Lung (tissue), 12 donors: ENCODE measurements around the gene CKB. TPM values are rescaled to one million over a fixed set of nuclear protein-coding genes. Genes with fewer than 3 reads are reported as not detected.

ENCODE experiments used
- ATAC-seq: fragments of 200-7000 bp; cut with Tn5 transposase; one replicate; pipeline ENCODE4 v1.9.1; 2020; ENCODE audit warnings: moderate number of reproducible peaks; ENCODE audit not compliant: insufficient read depth, low FRiP score
- DNase-seq, 3 donors: peaks; one replicate each; pipeline ENCODE4 v3.0.0-alpha.2; 2013 to 2017
- H3K27ac ChIP-seq, 2 donors: one replicate each; pipeline ENCODE4 v1.5.1; 2013; ENCODE audit warnings: mild to moderate bottlenecking in 2 of 2, moderate library complexity in 2 of 2, control low read depth in 1 of 2, inconsistent platforms in 1 of 2, low read depth in 1 of 2, low read length in 1 of 2
- H3K27me3 ChIP-seq, 3 donors: one replicate each; pipeline ENCODE4 v1.5.1; 2013; ENCODE audit warnings: low read length in 2 of 3; ENCODE audit not compliant: control insufficient read depth in 3 of 3, insufficient read depth in 3 of 3
- H3K36me3 ChIP-seq, 4 donors: one replicate each; pipeline ENCODE4 v1.5.1; 2013; ENCODE audit warnings: low read length in 4 of 4, mild to moderate bottlenecking in 1 of 4, moderate library complexity in 1 of 4; ENCODE audit not compliant: control insufficient read depth in 4 of 4, insufficient read depth in 4 of 4
- H3K4me1 ChIP-seq, 5 donors: one replicate each; pipeline ENCODE4 v1.5.1; 2013; ENCODE audit warnings: low read length in 5 of 5, mild to moderate bottlenecking in 2 of 5, moderate library complexity in 1 of 5; ENCODE audit not compliant: control insufficient read depth in 5 of 5, insufficient read depth in 5 of 5
- H3K4me3 ChIP-seq: one replicate; pipeline ENCODE4 v1.5.1; 2013; ENCODE audit warnings: mild to moderate bottlenecking, control low read depth, moderate library complexity
- H3K9ac ChIP-seq, 2 donors: one replicate each; pipeline ENCODE4 v1.5.1; 2013; ENCODE audit warnings: low read length in 2 of 2, control low read depth in 1 of 2; ENCODE audit not compliant: insufficient read depth in 1 of 2
- H3K9me3 ChIP-seq, 4 donors: one replicate each; pipeline ENCODE4 v1.5.1; 2013; ENCODE audit warnings: low read length in 3 of 4, mild to moderate bottlenecking in 1 of 4, moderate library complexity in 1 of 4; ENCODE audit not compliant: control insufficient read depth in 4 of 4, insufficient read depth in 3 of 4
- whole genome bisulfite sequencing, 2 donors: extraction: QIAGEN DNeasy Blood & Tissue Kit; methylation state at CpG; one replicate each; pipeline ENCODE4 v1.1.7; 2013; 5-methylcytosine and 5-hydroxymethylcytosine counted together
- polyA plus RNA-seq, 2 donors: library from polyadenylated mRNA; stranded (reverse); fragments of 200-250 nt; gene quantifications; one replicate each; pipeline ENCODE4 v1.2.1, GENCODE V29; 2013
- total RNA-seq, 2 donors: library from RNA; depleted of rRNA in 1 of 2; stranded (reverse); fragments of >200 nt in 1 of 2; gene quantifications; one replicate each; pipeline ENCODE4 v1.2.1, GENCODE V29; 2014 to 2021
- TF ChIP-seq, protein P1 (sequence below): IDR thresholded peaks from 2 replicates; pipeline ENCODE4 v1.5.1; 2012; ENCODE audit warnings: mild to moderate bottlenecking; ENCODE audit errors: control extremely low read depth, extremely low read depth
- donor health status: control.
- donor health status: control.
- donor health status: Bipolar disorder and iron deficiency.
- donor health status: healthy.
- donor health status: DM: yes; HTN: yes; CAD: no.

Gene CKB
- total and polyA plus RNA-seq, 4 donors, result 111 to 356 (median 277) TPM

DNA sequence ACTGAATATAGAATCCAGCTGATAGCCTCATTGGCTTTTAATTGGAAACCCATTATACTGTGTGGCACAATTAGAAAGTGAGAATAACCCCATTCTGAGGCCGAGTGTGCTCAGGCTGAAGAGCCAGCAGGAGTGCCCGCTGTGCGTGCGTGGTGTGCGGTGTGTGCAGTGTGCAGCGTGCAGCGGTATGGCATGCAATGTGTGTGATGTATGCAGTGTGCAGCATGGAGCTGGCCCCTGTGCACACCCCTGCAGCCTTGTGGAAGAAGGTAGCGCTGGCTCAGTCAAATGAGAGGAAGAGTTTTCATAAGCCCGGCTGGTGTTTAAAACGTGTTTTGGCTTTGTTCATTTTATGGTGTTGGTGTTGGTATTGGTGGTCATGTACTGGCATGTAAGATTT, 22.9 kb downstream of the CKB start:
- ATAC-seq (no peak), DNase-seq (no peak)
- Histone ChIP-seq H3K4me3 (no peak overlapping the region), H3K27me3 (no peaks in the 10 kb centered on the region), H3K36me3 (peaks cover 11 to 53% (median 39%) of the 10 kb centered on the region in 4 donors), H3K9ac (no peak overlapping the region), H3K4me1 (peaks cover 0 to 4% (median 0%) of the 10 kb centered on the region in 5 donors), H3K27ac (no peak overlapping the region), H3K9me3 (no peaks in the 10 kb centered on the region)
- 75 to 79% methylated on average over 10 of the region's 10 CpGs for WGBS, 2 donors
- TF ChIP-seq, protein P1, sequence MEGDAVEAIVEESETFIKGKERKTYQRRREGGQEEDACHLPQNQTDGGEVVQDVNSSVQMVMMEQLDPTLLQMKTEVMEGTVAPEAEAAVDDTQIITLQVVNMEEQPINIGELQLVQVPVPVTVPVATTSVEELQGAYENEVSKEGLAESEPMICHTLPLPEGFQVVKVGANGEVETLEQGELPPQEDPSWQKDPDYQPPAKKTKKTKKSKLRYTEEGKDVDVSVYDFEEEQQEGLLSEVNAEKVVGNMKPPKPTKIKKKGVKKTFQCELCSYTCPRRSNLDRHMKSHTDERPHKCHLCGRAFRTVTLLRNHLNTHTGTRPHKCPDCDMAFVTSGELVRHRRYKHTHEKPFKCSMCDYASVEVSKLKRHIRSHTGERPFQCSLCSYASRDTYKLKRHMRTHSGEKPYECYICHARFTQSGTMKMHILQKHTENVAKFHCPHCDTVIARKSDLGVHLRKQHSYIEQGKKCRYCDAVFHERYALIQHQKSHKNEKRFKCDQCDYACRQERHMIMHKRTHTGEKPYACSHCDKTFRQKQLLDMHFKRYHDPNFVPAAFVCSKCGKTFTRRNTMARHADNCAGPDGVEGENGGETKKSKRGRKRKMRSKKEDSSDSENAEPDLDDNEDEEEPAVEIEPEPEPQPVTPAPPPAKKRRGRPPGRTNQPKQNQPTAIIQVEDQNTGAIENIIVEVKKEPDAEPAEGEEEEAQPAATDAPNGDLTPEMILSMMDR, result no peak

DNA sequence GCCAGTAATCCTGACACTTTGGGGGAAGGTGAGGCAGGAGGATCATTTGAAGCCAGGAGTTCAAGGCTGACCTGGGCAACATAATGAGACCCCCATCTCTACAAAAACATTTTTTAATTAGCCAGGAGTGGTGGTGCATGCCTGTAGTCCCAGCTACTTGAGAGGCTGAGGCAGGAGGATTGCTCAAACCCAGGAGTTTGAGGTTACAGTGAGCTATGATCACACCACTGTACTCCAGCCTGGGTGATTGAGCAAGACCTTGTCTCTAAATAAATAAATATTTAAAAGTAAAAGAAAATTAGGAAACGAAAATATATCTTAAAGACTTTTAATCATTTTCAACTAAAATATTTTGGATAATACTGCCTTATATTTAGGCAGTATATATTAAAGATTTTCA, 25.9 kb downstream of the CKB start:
- DNase-seq (no peak), ATAC-seq (no peak)
- Histone ChIP-seq H3K27me3 (no peaks in the 10 kb centered on the region), H3K4me1 (peaks cover 0 to 4% (median 0%) of the 10 kb centered on the region in 5 donors), H3K36me3 (peaks cover 20 to 42% (median 26%) of the 10 kb centered on the region in 4 donors), H3K9me3 (no peaks in the 10 kb centered on the region), H3K4me3 (no peak overlapping the region), H3K27ac (no peak overlapping the region), H3K9ac (no peak overlapping the region)
- 30 to 38% methylated on average over 1 of the region's 1 CpG for whole genome bisulfite sequencing, 2 donors
- TF ChIP-seq, protein P1, result no peak

DNA sequence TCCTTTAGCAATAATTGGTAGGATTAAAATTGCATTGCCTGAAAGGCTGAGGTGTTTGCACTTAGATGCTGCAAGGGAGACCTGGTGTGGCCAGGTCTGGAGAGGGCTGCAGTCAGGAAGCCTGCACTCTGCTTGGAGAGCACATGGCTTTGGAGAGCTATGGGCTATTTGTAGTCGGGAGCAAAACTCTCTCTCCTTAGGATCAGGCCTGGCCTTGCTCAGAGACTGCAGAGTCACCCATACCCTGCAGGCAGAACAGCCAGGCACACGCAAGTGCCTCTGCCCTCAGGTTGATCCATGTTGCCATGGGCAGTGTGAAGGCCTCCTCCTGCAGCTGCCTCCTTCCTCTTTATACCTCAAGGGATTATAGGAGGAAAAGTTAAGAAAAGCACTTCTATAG, 26.8 kb downstream of the CKB start:
- WGBS, 2 donors, result 67 to 80% methylated on average over 2 of the region's 2 CpGs
- no peak for DNase-seq
- no peak overlapping the region for H3K27ac ChIP-seq
- H3K9me3 ChIP-seq, result peaks cover 0 to under 1% (median 0%) of the 10 kb centered on the region in 4 donors
- peaks cover 0 to 4% (median 0%) of the 10 kb centered on the region in 5 donors for H3K4me1 ChIP-seq
- no peak overlapping the region for H3K9ac ChIP-seq
- no peak for ATAC-seq
- H3K27me3 ChIP-seq, result no peaks in the 10 kb centered on the region
- TF ChIP-seq, protein P1, result no peak
- H3K36me3 ChIP-seq, result peaks cover 20 to 40% (median 24%) of the 10 kb centered on the region in 4 donors
- H3K4me3 ChIP-seq, result no peak overlapping the region
